Caki2 (cell line): ENCODE data around the gene TCF12. TPM values are rescaled to one million over a fixed set of nuclear protein-coding genes. Genes with fewer than 3 reads are reported as not detected.
"Not testable (repeated sequence)": the region's sequence is repeated elsewhere in the genome, so short reads cannot be mapped to it uniquely, and the experiment has no call there.

Source experiments
- DNase-seq: peaks from one replicate; pipeline ENCODE4 v3.0.0-alpha.2; 2015; ENCODE audit warnings: low read depth
- in situ Hi-C: cut with HindIII; loops from 2 replicates; pipeline ENCODE4 v1.10.0; 2016; ENCODE audit warnings: low sequenced_read_pairs, low pct_unique_long_range_greater_than_20kb, mixed read lengths
- total RNA-seq: library from RNA; depleted of rRNA; stranded (reverse); fragments of >200 nt; shearing (Covaris generic); gene quantifications from 2 replicates; pipeline ENCODE4 v1.2.3, GENCODE V29; 2014; ENCODE audit warnings: low replicate concordance

The TCF12 gene
- total RNA-seq, 1 experiment from 2014 or later: 61.2 TPM

- in situ Hi-C loops: no loop called here
- no peak for DNase-seq
Observed at GRCh38 chr15:56989411-56989924, 71.0 kb downstream of the TCF12 start.

DNA sequence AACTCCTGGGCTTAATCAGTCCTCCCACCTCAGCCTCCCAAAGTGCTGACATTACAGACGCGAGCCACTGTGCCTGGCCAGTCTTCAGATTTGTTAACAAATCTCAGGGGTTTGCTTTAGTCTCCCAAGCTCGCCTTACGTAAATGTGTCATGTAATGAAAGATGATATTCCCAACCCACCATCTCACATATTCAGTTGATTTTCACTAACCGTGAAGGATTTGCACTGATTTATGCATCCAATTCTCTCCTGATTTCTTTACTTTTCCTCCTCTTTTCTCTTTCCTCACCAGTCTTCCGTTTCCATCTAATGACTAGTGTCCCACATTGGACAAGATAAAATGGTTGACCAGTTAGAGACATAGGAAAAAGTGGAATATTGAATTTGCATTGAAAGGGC lies 72.6 kb downstream of the TCF12 start:
- in situ Hi-C loops: no loop called here

DNA sequence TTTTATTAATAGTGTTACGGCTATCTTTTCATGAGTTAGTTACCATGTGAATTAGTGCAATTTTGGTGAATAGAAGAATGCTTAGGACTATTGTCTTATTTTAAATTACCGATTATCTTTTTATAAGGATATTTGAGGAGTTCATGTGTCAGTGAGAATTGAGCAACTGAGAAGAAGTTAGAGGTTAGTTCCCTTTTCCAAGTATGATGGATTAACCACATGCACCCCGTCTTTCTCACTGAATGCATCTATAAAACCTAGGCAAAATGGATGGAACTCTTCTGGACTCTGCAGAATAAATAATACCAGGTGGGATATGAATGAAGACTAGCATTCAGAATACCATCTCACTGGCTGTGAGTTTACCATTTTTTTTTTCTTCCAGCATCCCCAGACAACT lies 74.3 kb downstream of the TCF12 start:
- in situ Hi-C loops: no loop called here
- DNase-seq: no peak

More for the DNA sequence above, 72.6 kb downstream of the TCF12 start:
- DNase-seq: no peak

- in situ Hi-C loops: no loop called here
- DNase-seq: no peak
Observed at GRCh38 chr15:56994280-56994679, 75.8 kb downstream of the TCF12 start.

DNA sequence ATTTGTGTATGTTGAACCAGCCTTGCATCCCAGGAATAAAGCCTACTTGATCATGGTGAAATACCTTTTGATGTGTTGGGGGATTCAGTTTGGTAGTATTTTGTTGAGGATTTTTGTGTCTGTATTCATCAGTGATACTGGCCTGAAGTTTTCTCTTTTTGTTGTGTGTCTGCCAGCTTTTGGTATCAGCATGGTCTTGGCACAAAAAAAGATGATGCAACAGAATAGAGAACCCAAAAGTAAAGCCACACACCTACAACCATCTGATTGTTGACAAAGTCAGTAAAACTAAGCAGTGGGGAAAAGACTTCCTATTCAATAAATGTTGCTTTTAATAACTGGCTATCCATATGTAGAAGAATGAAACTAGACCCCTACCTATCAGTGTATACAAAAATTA lies 77.6 kb downstream of the TCF12 start:
- no peak for DNase-seq
- in situ Hi-C loops: no loop called here

DNA sequence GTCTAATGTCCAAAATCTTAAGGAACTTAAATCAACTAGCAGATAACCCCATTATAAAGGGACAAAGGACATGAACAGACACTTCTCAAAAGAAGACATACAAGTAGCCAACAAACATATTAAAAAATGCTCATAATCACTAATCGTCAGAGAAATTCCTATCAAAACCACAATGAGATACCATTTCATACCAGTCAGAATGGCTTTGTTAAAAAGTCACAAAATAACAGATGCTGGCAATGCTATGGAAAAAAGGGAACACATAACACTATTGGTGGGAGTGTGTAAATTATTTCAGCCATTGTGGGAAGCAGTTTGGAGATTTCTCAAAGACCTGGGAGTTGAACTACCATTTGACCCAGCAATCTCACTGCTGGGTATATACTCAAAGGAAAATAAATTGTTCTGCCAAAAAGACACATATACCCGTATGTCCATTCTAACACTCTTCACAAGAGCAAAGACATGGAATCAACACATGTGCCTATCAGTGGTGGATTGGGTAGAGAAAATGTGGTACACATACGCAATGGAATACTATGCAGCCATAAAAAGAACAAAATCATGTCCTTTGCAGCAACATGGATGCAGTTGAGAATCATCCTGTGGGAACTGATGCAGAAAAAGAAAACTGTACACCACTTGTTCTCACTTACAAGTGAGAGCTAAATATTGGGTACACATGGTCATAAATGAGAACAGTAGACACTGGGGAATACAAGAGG lies 78.5 kb downstream of the TCF12 start:
- in situ Hi-C loops: no loop called here

GRCh38 chr15:57003418-57003817 lies 85.0 kb downstream of the TCF12 start:
- DNase-seq: peak; percentile 41
- in situ Hi-C loops: no loop called here

More for the DNA sequence above, 78.5 kb downstream of the TCF12 start:
- no peak for DNase-seq

DNA sequence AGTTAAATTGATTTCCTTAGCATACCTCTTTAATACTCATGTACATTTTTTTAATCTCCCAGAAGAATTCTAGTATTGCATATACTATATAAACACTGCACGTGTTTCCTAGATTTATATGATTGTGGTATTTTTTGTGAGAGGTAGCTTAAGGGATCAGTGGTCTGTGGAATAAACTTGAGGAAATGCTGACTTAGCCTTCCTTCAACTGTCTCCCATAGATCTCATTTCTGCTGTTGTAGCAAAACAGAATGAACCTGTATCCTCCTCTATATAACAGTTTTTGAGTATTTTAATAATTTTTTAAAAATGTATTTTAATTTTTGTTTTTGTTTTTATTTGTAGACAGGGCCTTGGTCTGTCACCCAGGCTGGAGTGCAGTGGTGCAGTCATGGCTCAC lies 86.8 kb downstream of the TCF12 start:
- in situ Hi-C loops: no loop called here
- DNase-seq: no peak

- in situ Hi-C loops, DNase-seq: not testable (repeated sequence)
Observed at GRCh38 chr15:57007797-57008196, 89.4 kb downstream of the TCF12 start.

- DNase-seq: no peak
- in situ Hi-C loops: no loop called here
Observed at GRCh38 chr15:57010724-57011123, 92.3 kb downstream of the TCF12 start.

GRCh38 chr15:57012556-57012955 lies 94.1 kb downstream of the TCF12 start:
- in situ Hi-C loops: no loop called here
- no peak for DNase-seq

DNA sequence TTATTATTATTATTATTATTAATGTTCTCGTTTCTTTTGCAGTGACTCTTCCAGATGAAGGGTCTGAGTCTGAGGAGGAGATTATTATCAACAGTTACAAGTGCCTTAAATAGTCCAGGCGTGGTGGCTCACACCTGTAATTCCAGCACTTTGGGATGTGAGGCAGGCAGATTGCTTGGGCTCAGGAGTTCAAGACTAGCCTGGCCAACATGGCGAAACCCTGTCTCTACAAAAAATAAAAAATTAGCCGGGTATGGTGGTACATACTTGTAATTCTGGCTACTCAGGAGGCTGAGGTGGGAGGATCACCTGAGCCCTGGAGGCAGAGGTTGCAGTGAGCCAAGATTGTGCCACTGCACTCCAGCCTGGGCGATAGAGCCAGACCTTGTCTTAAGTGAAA lies 96.5 kb downstream of the TCF12 start:
- DNase-seq: not testable (repeated sequence)

DNA sequence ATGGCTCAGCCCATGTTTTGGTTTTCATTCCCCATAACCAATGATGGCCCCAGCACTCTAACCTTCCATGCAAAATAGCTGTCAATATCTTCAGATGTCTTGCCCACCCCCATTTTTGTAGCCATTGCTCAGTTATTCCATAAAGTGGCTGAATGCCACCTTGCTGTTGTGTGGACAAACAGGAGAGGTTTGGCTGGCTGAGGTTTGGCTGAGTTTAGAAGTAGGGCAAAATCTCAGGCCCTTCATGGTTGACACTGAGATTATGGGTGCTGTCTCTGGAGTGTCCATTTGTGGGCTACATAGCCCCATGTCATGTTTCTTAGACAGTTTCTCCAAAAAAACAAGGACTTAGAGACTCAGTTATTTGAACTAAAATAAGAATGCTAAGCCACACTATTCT lies 96.9 kb downstream of the TCF12 start:
- DNase-seq: no peak
- in situ Hi-C loops: no loop called here

More for the DNA sequence above, 96.5 kb downstream of the TCF12 start:
- in situ Hi-C loops: not testable (repeated sequence)

- DNase-seq: peak; percentile 28
- in situ Hi-C loops: no loop called here
Observed at GRCh38 chr15:57015897-57016296, 97.5 kb downstream of the TCF12 start.

- in situ Hi-C loops: no loop called here
- DNase-seq: no peak
Observed at GRCh38 chr15:57017024-57017423, 98.6 kb downstream of the TCF12 start.

DNA sequence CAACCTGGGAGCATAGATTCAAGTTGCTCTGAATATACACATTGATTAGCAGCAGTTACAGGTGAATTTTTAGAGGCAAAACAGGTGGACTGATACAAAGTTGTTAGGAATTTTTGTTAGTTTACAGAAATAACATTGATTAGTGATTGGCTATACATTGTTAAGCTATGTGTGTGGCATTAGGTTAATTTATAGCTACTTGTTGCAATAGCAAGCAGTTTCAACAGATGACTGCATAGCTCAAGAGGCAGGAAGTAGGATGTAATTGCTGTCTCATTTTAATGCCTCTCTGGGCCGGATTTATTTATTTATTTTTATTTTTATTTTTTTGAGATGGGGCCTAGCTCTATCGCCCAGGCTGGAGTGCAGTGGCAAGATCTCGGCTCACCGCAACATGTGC lies 99.7 kb downstream of the TCF12 start:
- DNase-seq: no peak
- in situ Hi-C loops: no loop called here

DNA sequence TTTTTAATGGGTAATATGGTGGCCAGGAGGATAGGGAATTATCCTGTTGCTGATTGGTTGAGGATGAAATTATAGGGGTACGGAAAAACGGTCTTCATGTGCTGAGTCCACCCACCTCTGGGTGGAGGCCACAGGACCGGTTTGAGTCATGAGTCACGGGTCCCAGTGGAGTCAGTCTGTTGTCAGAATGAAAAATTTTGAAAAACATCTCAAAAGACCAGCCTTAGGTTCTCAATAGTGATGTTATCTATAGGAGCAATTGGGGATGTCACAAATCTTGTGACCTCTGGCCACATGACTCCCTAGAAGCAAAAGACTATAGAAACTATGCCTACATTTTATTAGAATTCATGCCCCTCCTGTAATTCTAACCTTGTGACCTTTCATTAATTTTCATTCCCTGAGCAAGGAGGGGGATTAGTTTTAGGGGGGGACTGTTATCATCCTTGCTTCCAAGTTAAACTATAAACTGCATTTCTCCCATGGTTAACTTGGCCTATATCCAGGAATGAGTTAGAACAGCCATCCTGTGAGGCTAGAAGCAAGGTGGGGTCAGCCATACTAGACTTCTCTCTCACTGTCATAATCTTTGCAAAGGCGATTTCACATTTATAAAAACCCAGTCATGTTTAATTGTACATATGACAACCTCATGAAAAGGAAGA lies 101.2 kb downstream of the TCF12 start:
- in situ Hi-C loops: no loop called here
- DNase-seq: peak; percentile 90

DNA sequence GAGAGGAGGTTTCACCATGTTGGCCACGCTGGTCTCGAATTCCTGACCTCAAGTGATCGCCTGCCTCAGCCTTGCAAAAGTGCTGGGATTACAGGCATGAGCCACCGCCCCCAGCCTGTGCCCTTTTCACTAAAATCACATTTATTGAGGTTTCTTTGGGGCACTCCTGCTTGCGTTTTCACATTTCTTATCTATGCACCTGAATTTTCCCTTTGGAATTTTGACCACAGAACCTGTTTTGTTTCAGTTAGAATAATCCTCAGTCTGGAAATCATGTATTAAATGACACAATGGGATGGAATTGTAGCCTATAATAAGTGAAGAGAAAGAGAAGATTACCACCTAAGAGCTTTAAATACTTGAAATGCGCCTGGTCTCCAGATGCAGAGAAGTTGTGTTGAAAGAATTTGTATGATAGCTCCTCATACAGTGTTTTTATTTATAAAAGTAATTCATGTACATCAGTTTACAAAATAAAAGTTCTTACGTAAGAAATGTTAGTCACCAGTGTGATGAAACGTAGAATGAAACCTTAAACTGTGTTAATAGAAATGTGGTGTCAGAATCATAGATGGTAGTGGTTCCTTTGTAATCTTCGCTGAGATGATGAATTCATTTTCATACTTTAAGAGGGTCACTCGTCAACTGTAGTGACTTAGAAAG lies 107.0 kb downstream of the TCF12 start:
- no peak for DNase-seq
- in situ Hi-C loops: no loop called here

- no peak for DNase-seq
- in situ Hi-C loops: no loop called here
Observed at GRCh38 chr15:57026016-57026592, 107.7 kb downstream of the TCF12 start.
